Progenitor cell of endocrine pancreas (in vitro differentiated cells): ENCODE results near the gene SSR1. TPM values are rescaled to one million over a fixed set of nuclear protein-coding genes. Genes with fewer than 3 reads are reported as not detected.
"Not testable (repeated sequence)": the region's sequence is repeated elsewhere in the genome, so short reads cannot be mapped to it uniquely, and the experiment has no call there.

Experiments
- DNase-seq: peaks from one replicate; pipeline ENCODE4 v3.0.0; 2021; ENCODE audit warnings: low spot score; ENCODE audit not compliant: unreplicated experiment
- H3K27ac Mint-ChIP-seq: 2 replicates; pipeline ENCODE4 v1.8.0; 2021; ENCODE audit warnings: mild to moderate bottlenecking, moderate library complexity, mixed read lengths
- H3K27me3 Mint-ChIP-seq: 2 replicates; pipeline ENCODE4 v1.8.0; 2021; ENCODE audit warnings: mixed read lengths
- H3K36me3 Mint-ChIP-seq: 2 replicates; pipeline ENCODE4 v1.8.0; 2022; ENCODE audit warnings: mixed read lengths; ENCODE audit not compliant: insufficient read depth
- H3K4me1 Mint-ChIP-seq: 2 replicates; pipeline ENCODE4 v1.8.0; 2021; ENCODE audit warnings: low read depth, mixed read lengths
- H3K4me3 Mint-ChIP-seq: 2 replicates; pipeline ENCODE4 v1.8.0; 2021; ENCODE audit warnings: low read depth, mild to moderate bottlenecking, moderate library complexity, mixed read lengths
- H3K9me3 Mint-ChIP-seq: 2 replicates; pipeline ENCODE4 v1.8.0; 2021; ENCODE audit warnings: low read depth, mixed read lengths
- long read RNA-seq: library from polyadenylated mRNA; unstranded; transcript quantifications from one replicate; pipeline ENCODE4 v2.0.0, GENCODE V29; 2020
- total RNA-seq: library from RNA; stranded (reverse); gene quantifications from 2 replicates; pipeline ENCODE4 v1.2.1, GENCODE V29; 2021
- TF ChIP-seq, protein P1 (sequence below): fragments of 200-600 bp; sonication (generic); IDR thresholded peaks from one replicate; pipeline ENCODE4 v1.5.0; 2021; ENCODE audit warnings: antibody characterized with exemption, mild to moderate bottlenecking; ENCODE audit not compliant: unreplicated experiment

SSR1 gene
- total RNA-seq: 112 and 113 TPM in 2 replicates
- long read RNA-seq, full-length matches to known transcripts: 390 of 428 reads
- long read RNA-seq, partial matches to known transcripts: 5 of 428 reads
- long read RNA-seq, other reads (novel, unspliced or antisense): 33 of 428 reads

DNA sequence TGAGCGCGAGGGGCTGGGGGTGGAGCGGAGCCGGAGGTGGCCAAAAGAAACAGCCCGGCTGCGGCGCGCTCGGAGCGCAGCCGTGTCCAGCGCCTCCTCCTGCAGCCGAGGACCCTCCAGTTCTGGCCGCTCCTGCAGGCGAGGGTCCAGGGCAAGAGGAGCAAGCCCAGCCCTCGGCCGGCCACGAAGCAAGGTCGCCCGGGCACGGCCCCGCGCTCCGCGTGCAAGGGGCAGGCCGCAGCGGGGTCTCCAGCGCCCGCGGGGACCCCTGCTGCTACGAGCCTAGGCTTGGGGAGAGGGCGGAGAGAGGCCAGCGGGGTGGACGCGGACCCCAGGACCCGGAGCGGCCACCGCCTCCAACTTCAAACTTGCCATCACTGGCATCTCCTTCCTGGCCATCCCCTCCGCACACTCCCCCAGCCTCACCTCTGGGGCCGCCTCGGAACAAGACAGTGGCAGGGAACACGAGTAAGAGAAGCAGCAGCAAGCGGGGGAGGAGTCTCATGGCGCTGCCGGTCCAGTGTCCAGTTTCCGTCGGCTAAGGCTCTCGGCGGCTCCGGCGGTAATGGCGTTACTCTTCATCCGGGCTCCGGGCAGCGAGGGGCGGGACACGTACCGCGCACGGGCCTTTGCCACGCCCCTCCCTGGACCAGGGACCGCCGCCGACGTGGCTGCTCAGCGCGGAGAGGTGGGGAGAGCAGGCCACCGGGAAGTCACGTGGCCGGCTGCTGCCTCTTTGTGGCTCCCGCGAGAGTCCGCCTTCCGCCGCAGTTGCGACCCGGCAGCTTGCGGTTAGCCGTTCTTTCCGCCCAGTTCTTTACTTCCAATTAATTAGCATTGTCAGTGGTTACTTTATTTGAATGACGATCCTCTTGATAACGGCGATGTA is at the start of gene SSR1:
TSS of gene SSR1 (minus strand) at position 584 of the 889 bp plus-strand sequence. CDS start at position 505, 79 bp downstream.
- DNase-seq: peak; percentile 97
- Mint-ChIP-seq H3K9me3 (peaks cover 3% of the 10 kb centered on the region), H3K4me1 (peaks cover 7% of the 10 kb centered on the region), H3K27ac (peak within 1 kb of the TSS; percentile 96), H3K36me3 (peaks cover 16% of the 10 kb centered on the region), H3K27me3 (no peaks in the 10 kb centered on the region), H3K4me3 (peak within 1 kb of the TSS; percentile 85)
- TF ChIP-seq, protein P1, sequence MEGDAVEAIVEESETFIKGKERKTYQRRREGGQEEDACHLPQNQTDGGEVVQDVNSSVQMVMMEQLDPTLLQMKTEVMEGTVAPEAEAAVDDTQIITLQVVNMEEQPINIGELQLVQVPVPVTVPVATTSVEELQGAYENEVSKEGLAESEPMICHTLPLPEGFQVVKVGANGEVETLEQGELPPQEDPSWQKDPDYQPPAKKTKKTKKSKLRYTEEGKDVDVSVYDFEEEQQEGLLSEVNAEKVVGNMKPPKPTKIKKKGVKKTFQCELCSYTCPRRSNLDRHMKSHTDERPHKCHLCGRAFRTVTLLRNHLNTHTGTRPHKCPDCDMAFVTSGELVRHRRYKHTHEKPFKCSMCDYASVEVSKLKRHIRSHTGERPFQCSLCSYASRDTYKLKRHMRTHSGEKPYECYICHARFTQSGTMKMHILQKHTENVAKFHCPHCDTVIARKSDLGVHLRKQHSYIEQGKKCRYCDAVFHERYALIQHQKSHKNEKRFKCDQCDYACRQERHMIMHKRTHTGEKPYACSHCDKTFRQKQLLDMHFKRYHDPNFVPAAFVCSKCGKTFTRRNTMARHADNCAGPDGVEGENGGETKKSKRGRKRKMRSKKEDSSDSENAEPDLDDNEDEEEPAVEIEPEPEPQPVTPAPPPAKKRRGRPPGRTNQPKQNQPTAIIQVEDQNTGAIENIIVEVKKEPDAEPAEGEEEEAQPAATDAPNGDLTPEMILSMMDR: no peak

DNA sequence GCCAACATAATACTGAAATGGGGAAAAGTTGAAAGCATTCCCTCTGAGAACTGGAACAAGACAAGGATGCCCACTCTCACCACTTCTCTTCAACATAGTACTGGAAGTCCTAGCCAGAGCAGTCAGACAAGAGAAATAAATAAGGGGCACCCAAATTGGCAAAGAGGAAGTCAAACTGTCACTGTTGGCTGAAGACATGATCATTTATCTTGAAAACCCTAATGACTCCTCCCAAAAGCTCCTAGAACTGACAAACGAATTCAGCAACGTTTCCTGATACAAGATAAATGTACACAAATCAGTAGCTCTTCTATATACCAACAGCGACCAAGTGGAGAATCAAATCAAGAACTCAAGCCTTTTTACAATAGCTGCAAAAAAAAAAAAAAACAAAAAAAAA is 38.9 kb upstream of the SSR1 start:
- H3K9me3 Mint-ChIP-seq, H3K27ac Mint-ChIP-seq, H3K27me3 Mint-ChIP-seq, DNase-seq, H3K36me3 Mint-ChIP-seq, H3K4me1 Mint-ChIP-seq, H3K4me3 Mint-ChIP-seq: not testable (repeated sequence)

- not testable (repeated sequence) for H3K4me3 Mint-ChIP-seq, H3K27me3 Mint-ChIP-seq, DNase-seq, H3K27ac Mint-ChIP-seq, H3K36me3 Mint-ChIP-seq, H3K4me1 Mint-ChIP-seq, H3K9me3 Mint-ChIP-seq
Measured at GRCh38 chr6:7350591-7350990, 37.6 kb upstream of the SSR1 start.

DNA sequence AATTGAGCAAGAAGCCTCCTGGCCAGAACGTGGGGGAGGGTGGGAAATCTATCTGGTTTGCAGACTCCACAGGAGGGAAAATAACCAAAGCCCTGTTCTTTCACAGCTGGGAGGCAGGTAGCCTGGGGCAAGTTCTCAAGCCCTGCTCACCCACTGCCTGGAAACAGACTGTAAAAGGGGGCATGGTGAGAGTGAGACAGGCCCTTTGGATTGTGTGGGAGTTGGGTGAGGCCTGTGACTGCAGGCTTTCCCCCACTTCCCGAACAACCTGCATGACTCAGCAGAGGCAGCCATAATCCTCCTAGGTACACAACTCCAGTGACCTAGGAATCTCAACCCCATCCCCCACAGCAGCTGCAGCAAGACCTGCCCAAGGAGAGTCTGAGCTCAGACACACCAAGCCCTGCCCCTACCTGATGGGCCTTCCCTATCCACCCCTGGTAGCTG is 34.6 kb upstream of the SSR1 start:
- not testable (repeated sequence) for H3K4me1 Mint-ChIP-seq, H3K36me3 Mint-ChIP-seq, H3K4me3 Mint-ChIP-seq, DNase-seq, H3K27ac Mint-ChIP-seq, H3K27me3 Mint-ChIP-seq
- H3K9me3 Mint-ChIP-seq: peaks cover 12% of the 10 kb centered on the region

- H3K27me3 Mint-ChIP-seq, H3K4me1 Mint-ChIP-seq, H3K27ac Mint-ChIP-seq, H3K9me3 Mint-ChIP-seq, H3K36me3 Mint-ChIP-seq, DNase-seq, H3K4me3 Mint-ChIP-seq: not testable (repeated sequence)
Measured at GRCh38 chr6:7344773-7345450, 31.9 kb upstream of the SSR1 start.

DNA sequence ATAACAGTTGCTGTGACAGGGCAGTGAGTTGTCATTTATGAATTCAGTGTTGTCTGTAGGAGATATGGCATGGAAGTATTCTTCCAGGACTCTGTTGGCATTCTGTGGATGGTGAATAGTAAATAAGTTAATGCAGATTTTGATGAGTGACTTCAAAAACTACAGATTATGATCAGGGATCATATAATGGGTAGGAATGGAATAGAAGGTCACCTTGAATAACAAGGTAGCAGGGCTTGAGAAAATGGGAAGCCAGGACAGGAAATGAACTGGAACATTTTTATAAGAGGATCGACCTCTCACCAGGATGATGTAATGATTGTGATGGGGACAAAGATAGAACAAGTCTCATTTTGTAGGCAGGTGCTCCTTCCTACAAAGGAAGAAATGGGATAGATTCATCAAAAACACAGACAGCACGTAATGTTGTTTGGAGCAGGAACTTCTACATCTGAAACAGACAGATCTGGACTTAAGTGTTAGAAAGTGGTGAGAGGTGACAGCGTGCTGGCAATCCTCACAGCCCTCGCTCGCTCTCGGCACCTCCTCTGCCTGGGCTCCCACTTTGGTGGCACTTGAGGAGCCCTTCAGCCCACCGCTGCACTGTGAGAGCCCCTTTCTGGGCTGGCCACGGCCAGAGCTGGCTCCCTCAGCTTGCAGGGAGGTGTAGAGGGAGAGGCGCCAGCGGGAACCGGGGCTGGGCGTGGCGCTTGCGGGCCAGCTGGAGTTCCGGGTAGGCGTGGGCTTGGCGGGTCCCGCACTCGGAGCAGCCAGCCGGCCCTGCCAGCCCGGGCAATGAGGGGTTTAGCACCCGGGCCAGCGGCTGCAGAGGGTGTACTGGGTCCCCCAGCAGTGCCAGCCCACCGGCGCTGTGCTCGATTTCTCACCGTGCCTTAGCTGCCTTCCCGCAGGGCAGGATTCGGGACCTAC is 30.8 kb upstream of the SSR1 start:
- no peaks in the 10 kb centered on the region for H3K4me1 Mint-ChIP-seq
- TF ChIP-seq, protein P1: no peak
- DNase-seq: no peak

More for the DNA sequence above, 30.8 kb upstream of the SSR1 start:
- no peak overlapping the region for H3K27ac Mint-ChIP-seq
- peaks cover 9% of the 10 kb centered on the region for H3K9me3 Mint-ChIP-seq
- no peak overlapping the region for H3K4me3 Mint-ChIP-seq
- H3K36me3 Mint-ChIP-seq: no peaks in the 10 kb centered on the region
- no peaks in the 10 kb centered on the region for H3K27me3 Mint-ChIP-seq
